Measurements from ENCODE around the gene ADAM12.

Gene ADAM12

GRCh38 chr10:126203746-126204145 lies 184.5 kb downstream of the ADAM12 start (continued):
- no peak for TF ChIP-seq CSDC2 (CRISPR knock-in tag; IDR thresholded peaks at IDR 0.05)
- no peak for TF ChIP-seq ZNF8 (CRISPR knock-in tag; IDR thresholded peaks at IDR 0.05)

- no peak for TF ChIP-seq RARB (CRISPR knock-in tag; IDR thresholded peaks at IDR 0.05)
- no peak for TF ChIP-seq GLIS3 (CRISPR knock-in tag; IDR thresholded peaks at IDR 0.05)
- no peak for TF ChIP-seq PPARA (CRISPR knock-in tag; IDR thresholded peaks at IDR 0.05; ENCODE audit: borderline replicate concordance)
- TF ChIP-seq POU6F1 (CRISPR knock-in tag; IDR thresholded peaks at IDR 0.05; ENCODE audit: borderline replicate concordance, low read depth) = no peak
- no peak for TF ChIP-seq ARNTL (CRISPR knock-in tag; IDR thresholded peaks at IDR 0.05; ENCODE audit: borderline replicate concordance, low read depth)
- TF ChIP-seq CSDC2 (CRISPR knock-in tag; IDR thresholded peaks at IDR 0.05) = no peak
- TF ChIP-seq PATZ1 (CRISPR knock-in tag; IDR thresholded peaks at IDR 0.05; ENCODE audit: borderline replicate concordance) = no peak
- no peak for TF ChIP-seq TSHZ2 (CRISPR knock-in tag; IDR thresholded peaks at IDR 0.05)
- TF ChIP-seq SNAI2 (CRISPR knock-in tag; IDR thresholded peaks at IDR 0.05) = no peak
Observed at GRCh38 chr10:126201603-126202002, 186.7 kb downstream of the ADAM12 start.

GRCh38 chr10:126199221-126199998 lies 188.9 kb downstream of the ADAM12 start:
- peak; percentile 94 for ATAC-seq
- no peak for TF ChIP-seq ZFP30 (CRISPR knock-in tag; IDR thresholded peaks at IDR 0.05)
- TF ChIP-seq POU6F1 (CRISPR knock-in tag; IDR thresholded peaks at IDR 0.05; ENCODE audit: borderline replicate concordance, low read depth) = 0 out of 2 replicates have a peak, but pooled peaks have one; percentile 41
- TF ChIP-seq BACH2 (CRISPR knock-in tag; IDR thresholded peaks at IDR 0.05; ENCODE audit: borderline replicate concordance) = no peak
- peak; percentile 45; the same call in 1 of the 2 replicates for TF ChIP-seq CREB5 (CRISPR knock-in tag; IDR thresholded peaks at IDR 0.05; ENCODE audit: low read depth)
- TF ChIP-seq GLIS3 (CRISPR knock-in tag; IDR thresholded peaks at IDR 0.05) = 0 out of 2 replicates have a peak, but pooled peaks have one; percentile 78
- peak; percentile 85; the same call in 1 of the 2 replicates for TF ChIP-seq SNAI2 (CRISPR knock-in tag; IDR thresholded peaks at IDR 0.05)
- TF ChIP-seq ESRRG (CRISPR knock-in tag; IDR thresholded peaks at IDR 0.05) = no peak
- TF ChIP-seq CSDC2 (CRISPR knock-in tag; IDR thresholded peaks at IDR 0.05) = peak; percentile 89; the same call in 1 of the 2 replicates
- TF ChIP-seq PPARA (CRISPR knock-in tag; IDR thresholded peaks at IDR 0.05; ENCODE audit: borderline replicate concordance) = no peak
- peak; percentile 52; the same call in 1 of the 2 replicates for TF ChIP-seq PATZ1 (CRISPR knock-in tag; IDR thresholded peaks at IDR 0.05; ENCODE audit: borderline replicate concordance)
- TF ChIP-seq TOX (CRISPR knock-in tag; IDR thresholded peaks at IDR 0.05; ENCODE audit: borderline replicate concordance) = peak; percentile 6; the same call in 1 of the 2 replicates
- TF ChIP-seq ISL1 (CRISPR knock-in tag; IDR thresholded peaks at IDR 0.05) = peak; percentile 85
- no peak for TF ChIP-seq ZNF70 (CRISPR knock-in tag; IDR thresholded peaks at IDR 0.05)
- peak; percentile 86; the same call in 1 of the 2 replicates for TF ChIP-seq ZFP3 (CRISPR knock-in tag; IDR thresholded peaks at IDR 0.05)
- TF ChIP-seq ZNF8 (CRISPR knock-in tag; IDR thresholded peaks at IDR 0.05) = no peak
- TF ChIP-seq OSR1 (CRISPR knock-in tag; IDR thresholded peaks at IDR 0.05) = no peak
- no peak for TF ChIP-seq TCF4 (CRISPR knock-in tag; IDR thresholded peaks at IDR 0.05; ENCODE audit: borderline replicate concordance)
- TF ChIP-seq TSHZ2 (CRISPR knock-in tag; IDR thresholded peaks at IDR 0.05) = 0 out of 2 replicates have a peak, but pooled peaks have one; percentile 50

More at GRCh38 chr10:126201603-126202002, 186.7 kb downstream of the ADAM12 start:
- ATAC-seq = no peak
